WTC11 (cell line): ENCODE measurements around the gene MEX3D. TPM values are rescaled to one million over a fixed set of nuclear protein-coding genes. Genes with fewer than 3 reads are reported as not detected.

Experiments used
- ATAC-seq: fragments of 200-7000 bp; cut with Tn5 transposase; 2 replicates; pipeline ENCODE4 v1.10.0; 2021; ENCODE audit warnings: mild to moderate bottlenecking, moderate library complexity
- CTCF ChIA-PET: fragments of 300-600 bp; sonication (Branson Sonifier 250); formaldehyde crosslinking; loops from one replicate; lab custom pipeline; 2021; ENCODE audit warnings: antibody characterized with exemption; lab: Charles Lee
- POLR2A ChIA-PET: fragments of 350-600 bp; sonication (Branson Sonifier 250); formaldehyde crosslinking; loops from one replicate; lab custom pipeline; 2021; ENCODE audit warnings: antibody characterized with exemption; lab: Charles Lee
- DNase-seq: peaks from one replicate; pipeline ENCODE4 v3.0.0; 2021; ENCODE audit warnings: low spot score
- H3K27ac Mint-ChIP-seq: 2 replicates; pipeline ENCODE4 v1.8.0; 2021; ENCODE audit warnings: mixed read lengths
- H3K27me3 Mint-ChIP-seq: 2 replicates; pipeline ENCODE4 v1.8.0; 2021; ENCODE audit warnings: low read depth, mild to moderate bottlenecking, moderate library complexity, mixed read lengths
- H3K36me3 Mint-ChIP-seq: 2 replicates; pipeline ENCODE4 v1.8.0; 2021; ENCODE audit warnings: mixed read lengths
- H3K4me1 Mint-ChIP-seq: 2 replicates; pipeline ENCODE4 v1.8.0; 2022; ENCODE audit warnings: mixed read lengths
- H3K4me3 Mint-ChIP-seq: 2 replicates; pipeline ENCODE4 v1.8.0; 2021; ENCODE audit warnings: mild to moderate bottlenecking, moderate library complexity, mixed read lengths
- H3K9me3 Mint-ChIP-seq: 2 replicates; pipeline ENCODE4 v1.8.0; 2021; ENCODE audit warnings: mixed read lengths
- ATF1 ChIP-seq: sonication (generic); formaldehyde crosslinking; IDR thresholded peaks from 2 replicates; pipeline ENCODE4 v1.8.1; 2023; ENCODE audit warnings: mild to moderate bottlenecking, moderate library complexity, missing genetic modification reagents
- CBFB ChIP-seq: sonication (generic); formaldehyde crosslinking; IDR thresholded peaks from 2 replicates; pipeline ENCODE4 v1.8.1; 2022; ENCODE audit warnings: mild to moderate bottlenecking, low read depth, missing genetic modification reagents
- ETV6 ChIP-seq: sonication (generic); formaldehyde crosslinking; IDR thresholded peaks from 2 replicates; pipeline ENCODE4 v1.8.1; 2022; ENCODE audit warnings: mild to moderate bottlenecking, missing genetic modification reagents
- FOXK1 ChIP-seq: sonication (generic); formaldehyde crosslinking; IDR thresholded peaks from 2 replicates; pipeline ENCODE4 v1.8.0; 2022; ENCODE audit warnings: mild to moderate bottlenecking, moderate library complexity, missing genetic modification reagents
- FOXP1 ChIP-seq: sonication (generic); formaldehyde crosslinking; IDR thresholded peaks from 2 replicates; pipeline ENCODE4 v1.8.0; 2022; ENCODE audit warnings: missing genetic modification reagents, mild to moderate bottlenecking, moderate library complexity, borderline replicate concordance
- IRF2 ChIP-seq: sonication (generic); formaldehyde crosslinking; IDR thresholded peaks from 2 replicates; pipeline ENCODE4 v1.8.0; 2022; ENCODE audit warnings: low read depth, missing genetic modification reagents, borderline replicate concordance
- MXD4 ChIP-seq: fragments of 250-450 bp; sonication (Bioruptor Pico); IDR thresholded peaks from 2 replicates; pipeline ENCODE4 v1.8.0; 2021; ENCODE audit warnings: mild to moderate bottlenecking, moderate library complexity, borderline replicate concordance
- MYBL2 ChIP-seq: sonication (generic); formaldehyde crosslinking; IDR thresholded peaks from 2 replicates; pipeline ENCODE4 v1.8.1; 2023; ENCODE audit warnings: mild to moderate bottlenecking, moderate library complexity, missing genetic modification reagents
- NR1H2 ChIP-seq: sonication (generic); formaldehyde crosslinking; IDR thresholded peaks from 2 replicates; pipeline ENCODE4 v1.9.0; 2021; ENCODE audit warnings: mild to moderate bottlenecking, moderate library complexity, missing genetic modification reagents
- TEAD4 ChIP-seq: sonication (generic); formaldehyde crosslinking; IDR thresholded peaks from 2 replicates; pipeline ENCODE4 v1.8.0; 2022; ENCODE audit warnings: mild to moderate bottlenecking, missing genetic modification reagents
- ZNF121 ChIP-seq: sonication (generic); formaldehyde crosslinking; IDR thresholded peaks from 2 replicates; pipeline ENCODE4 v1.8.0; 2023; ENCODE audit warnings: missing genetic modification reagents
- ZNF219 ChIP-seq: sonication (generic); formaldehyde crosslinking; IDR thresholded peaks from 2 replicates; pipeline ENCODE4 v1.8.0; 2023; ENCODE audit warnings: missing genetic modification reagents, mild to moderate bottlenecking, borderline replicate concordance
- total RNA-seq: library from RNA; stranded (reverse); gene quantifications from 3 replicates; pipeline ENCODE4 v1.2.3, GENCODE V29; 2021
- TF ChIP-seq, protein P1 (sequence below): sonication (generic); formaldehyde crosslinking; IDR thresholded peaks from 2 replicates; pipeline ENCODE4 v1.8.0; 2022; ENCODE audit warnings: mild to moderate bottlenecking, missing genetic modification reagents
- TF ChIP-seq, protein P2 (sequence below): fragments of 250-450 bp; sonication (Bioruptor Pico); IDR thresholded peaks from 2 replicates; pipeline ENCODE4 v1.9.0; 2021; ENCODE audit warnings: mild to moderate bottlenecking
- TF ChIP-seq, protein P3 (sequence below): sonication (generic); formaldehyde crosslinking; IDR thresholded peaks from 2 replicates; pipeline ENCODE4 v1.8.0; 2022; ENCODE audit warnings: mild to moderate bottlenecking, missing genetic modification reagents
- TF ChIP-seq, protein P4 (sequence below): sonication (generic); formaldehyde crosslinking; IDR thresholded peaks from 2 replicates; pipeline ENCODE4 v1.8.1; 2022; ENCODE audit warnings: missing genetic modification reagents, borderline replicate concordance
- TF ChIP-seq, protein P5 (sequence below): sonication (generic); formaldehyde crosslinking; IDR thresholded peaks from 2 replicates; pipeline ENCODE4 v1.8.0; 2022; ENCODE audit warnings: mild to moderate bottlenecking, missing genetic modification reagents
- TF ChIP-seq, protein P6 (sequence below): sonication (generic); formaldehyde crosslinking; IDR thresholded peaks from 2 replicates; pipeline ENCODE4 v1.8.0; 2023; ENCODE audit warnings: mild to moderate bottlenecking, missing genetic modification reagents

MEX3D gene
- total RNA-seq, 1 experiment from 2014 or later: 69.5 TPM

DNA sequence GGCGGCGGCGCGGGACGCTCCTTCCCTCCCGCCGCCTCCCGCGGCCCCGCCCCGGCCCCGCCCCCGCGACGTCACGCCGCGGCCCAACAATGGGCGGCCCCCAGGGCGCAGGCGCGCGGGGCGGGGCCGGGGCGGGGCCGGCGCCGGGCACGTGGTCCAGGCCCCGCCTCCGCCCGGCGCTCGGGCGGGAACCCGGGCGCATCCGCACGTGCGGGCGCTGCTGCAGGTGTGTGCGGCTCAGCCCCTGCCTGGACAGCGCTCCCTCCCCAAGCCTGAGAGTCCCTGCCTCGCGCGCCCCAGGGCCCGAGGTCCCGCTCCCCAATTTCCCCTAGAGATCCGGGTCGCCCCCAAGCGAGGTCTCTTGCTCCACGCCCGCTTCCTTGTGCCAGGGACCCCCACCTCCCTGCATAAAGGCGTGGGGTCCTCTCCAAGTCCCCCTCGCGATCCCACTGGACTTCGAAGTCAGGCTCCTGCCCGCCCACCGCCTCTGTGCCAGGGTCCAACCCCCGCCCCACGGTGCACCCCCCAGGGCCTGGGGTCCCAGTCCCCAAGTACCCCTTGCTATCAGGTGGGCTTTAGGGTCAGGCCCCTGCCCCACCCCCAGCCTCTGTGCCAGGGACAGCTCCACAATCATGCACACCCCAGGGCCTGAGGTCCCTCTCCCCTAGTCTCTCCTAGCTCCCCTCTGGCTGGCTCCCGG is at the start of gene MEX3D (continued):
- TF ChIP-seq, protein P1, sequence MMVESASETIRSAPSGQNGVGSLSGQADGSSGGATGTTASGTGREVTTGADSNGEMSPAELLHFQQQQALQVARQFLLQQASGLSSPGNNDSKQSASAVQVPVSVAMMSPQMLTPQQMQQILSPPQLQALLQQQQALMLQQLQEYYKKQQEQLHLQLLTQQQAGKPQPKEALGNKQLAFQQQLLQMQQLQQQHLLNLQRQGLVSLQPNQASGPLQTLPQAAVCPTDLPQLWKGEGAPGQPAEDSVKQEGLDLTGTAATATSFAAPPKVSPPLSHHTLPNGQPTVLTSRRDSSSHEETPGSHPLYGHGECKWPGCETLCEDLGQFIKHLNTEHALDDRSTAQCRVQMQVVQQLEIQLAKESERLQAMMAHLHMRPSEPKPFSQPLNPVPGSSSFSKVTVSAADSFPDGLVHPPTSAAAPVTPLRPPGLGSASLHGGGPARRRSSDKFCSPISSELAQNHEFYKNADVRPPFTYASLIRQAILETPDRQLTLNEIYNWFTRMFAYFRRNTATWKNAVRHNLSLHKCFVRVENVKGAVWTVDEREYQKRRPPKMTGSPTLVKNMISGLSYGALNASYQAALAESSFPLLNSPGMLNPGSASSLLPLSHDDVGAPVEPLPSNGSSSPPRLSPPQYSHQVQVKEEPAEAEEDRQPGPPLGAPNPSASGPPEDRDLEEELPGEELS (CRISPR knock-in tag): peak; percentile 99
- TF ChIP-seq ZNF219 (CRISPR knock-in tag) (peak; percentile 93; the same call in 1 of the 2 replicates), IRF2 (CRISPR knock-in tag) (peak; percentile 52; the same call in 1 of the 2 replicates), CBFB (CRISPR knock-in tag) (0 out of 2 replicates have a peak, but pooled peaks have one; percentile 62), NR1H2 (peak; percentile 69; the same call in 1 of the 2 replicates), FOXP1 (CRISPR knock-in tag) (peak; percentile 99), TEAD4 (CRISPR knock-in tag) (peak; percentile 88), MXD4 (CRISPR knock-in tag) (no peak), FOXK1 (CRISPR knock-in tag) (peak; percentile 95), MYBL2 (CRISPR knock-in tag) (peak; percentile 93), ETV6 (CRISPR knock-in tag) (peak; percentile 96), ATF1 (CRISPR knock-in tag) (peak; percentile 90), ZNF121 (no peak)
- TF ChIP-seq, protein P2, sequence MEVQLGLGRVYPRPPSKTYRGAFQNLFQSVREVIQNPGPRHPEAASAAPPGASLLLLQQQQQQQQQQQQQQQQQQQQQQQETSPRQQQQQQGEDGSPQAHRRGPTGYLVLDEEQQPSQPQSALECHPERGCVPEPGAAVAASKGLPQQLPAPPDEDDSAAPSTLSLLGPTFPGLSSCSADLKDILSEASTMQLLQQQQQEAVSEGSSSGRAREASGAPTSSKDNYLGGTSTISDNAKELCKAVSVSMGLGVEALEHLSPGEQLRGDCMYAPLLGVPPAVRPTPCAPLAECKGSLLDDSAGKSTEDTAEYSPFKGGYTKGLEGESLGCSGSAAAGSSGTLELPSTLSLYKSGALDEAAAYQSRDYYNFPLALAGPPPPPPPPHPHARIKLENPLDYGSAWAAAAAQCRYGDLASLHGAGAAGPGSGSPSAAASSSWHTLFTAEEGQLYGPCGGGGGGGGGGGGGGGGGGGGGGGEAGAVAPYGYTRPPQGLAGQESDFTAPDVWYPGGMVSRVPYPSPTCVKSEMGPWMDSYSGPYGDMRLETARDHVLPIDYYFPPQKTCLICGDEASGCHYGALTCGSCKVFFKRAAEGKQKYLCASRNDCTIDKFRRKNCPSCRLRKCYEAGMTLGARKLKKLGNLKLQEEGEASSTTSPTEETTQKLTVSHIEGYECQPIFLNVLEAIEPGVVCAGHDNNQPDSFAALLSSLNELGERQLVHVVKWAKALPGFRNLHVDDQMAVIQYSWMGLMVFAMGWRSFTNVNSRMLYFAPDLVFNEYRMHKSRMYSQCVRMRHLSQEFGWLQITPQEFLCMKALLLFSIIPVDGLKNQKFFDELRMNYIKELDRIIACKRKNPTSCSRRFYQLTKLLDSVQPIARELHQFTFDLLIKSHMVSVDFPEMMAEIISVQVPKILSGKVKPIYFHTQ: no peak
- TF ChIP-seq, protein P3, sequence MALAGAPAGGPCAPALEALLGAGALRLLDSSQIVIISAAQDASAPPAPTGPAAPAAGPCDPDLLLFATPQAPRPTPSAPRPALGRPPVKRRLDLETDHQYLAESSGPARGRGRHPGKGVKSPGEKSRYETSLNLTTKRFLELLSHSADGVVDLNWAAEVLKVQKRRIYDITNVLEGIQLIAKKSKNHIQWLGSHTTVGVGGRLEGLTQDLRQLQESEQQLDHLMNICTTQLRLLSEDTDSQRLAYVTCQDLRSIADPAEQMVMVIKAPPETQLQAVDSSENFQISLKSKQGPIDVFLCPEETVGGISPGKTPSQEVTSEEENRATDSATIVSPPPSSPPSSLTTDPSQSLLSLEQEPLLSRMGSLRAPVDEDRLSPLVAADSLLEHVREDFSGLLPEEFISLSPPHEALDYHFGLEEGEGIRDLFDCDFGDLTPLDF: peak; percentile 94
- TF ChIP-seq, protein P4, sequence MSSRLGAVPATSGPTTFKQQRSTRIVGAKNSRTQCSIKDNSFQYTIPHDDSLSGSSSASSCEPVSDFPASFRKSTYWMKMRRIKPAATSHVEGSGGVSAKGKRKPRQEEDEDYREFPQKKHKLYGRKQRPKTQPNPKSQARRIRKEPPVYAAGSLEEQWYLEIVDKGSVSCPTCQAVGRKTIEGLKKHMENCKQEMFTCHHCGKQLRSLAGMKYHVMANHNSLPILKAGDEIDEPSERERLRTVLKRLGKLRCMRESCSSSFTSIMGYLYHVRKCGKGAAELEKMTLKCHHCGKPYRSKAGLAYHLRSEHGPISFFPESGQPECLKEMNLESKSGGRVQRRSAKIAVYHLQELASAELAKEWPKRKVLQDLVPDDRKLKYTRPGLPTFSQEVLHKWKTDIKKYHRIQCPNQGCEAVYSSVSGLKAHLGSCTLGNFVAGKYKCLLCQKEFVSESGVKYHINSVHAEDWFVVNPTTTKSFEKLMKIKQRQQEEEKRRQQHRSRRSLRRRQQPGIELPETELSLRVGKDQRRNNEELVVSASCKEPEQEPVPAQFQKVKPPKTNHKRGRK: no peak
- TF ChIP-seq, protein P5, sequence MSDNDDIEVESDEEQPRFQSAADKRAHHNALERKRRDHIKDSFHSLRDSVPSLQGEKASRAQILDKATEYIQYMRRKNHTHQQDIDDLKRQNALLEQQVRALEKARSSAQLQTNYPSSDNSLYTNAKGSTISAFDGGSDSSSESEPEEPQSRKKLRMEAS (CRISPR knock-in tag): peak; percentile 99

DNA sequence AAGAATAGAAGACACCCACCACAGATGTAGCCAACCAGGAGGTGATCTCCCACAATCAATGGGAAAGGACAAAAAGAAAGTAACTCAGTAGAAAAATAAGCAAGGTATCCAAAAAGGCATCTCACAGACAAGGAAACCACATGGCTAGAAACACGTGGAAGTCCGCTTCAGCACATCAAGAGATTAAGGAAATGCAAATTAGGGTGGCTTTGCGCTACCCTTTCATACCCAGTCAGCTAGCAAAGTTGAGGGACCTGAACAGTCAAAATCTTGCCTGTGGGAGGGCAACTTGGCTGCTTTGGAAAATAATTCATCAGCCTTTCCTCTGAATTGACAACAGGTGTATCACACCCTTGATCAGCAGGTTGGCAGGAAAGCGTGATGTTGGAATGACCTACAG is 48.8 kb upstream of the MEX3D start:
- Mint-ChIP-seq H3K36me3 (peaks cover 56% of the 10 kb centered on the region), H3K27ac (no peak overlapping the region), H3K9me3 (no peaks in the 10 kb centered on the region)
- DNase-seq (no peak), ATAC-seq (no peak)
- POLR2A ChIA-PET: no interaction called here
- no peak for TF ChIP-seq NR1H2
- no peak for TF ChIP-seq CBFB (CRISPR knock-in tag)
- TF ChIP-seq, protein P6, sequence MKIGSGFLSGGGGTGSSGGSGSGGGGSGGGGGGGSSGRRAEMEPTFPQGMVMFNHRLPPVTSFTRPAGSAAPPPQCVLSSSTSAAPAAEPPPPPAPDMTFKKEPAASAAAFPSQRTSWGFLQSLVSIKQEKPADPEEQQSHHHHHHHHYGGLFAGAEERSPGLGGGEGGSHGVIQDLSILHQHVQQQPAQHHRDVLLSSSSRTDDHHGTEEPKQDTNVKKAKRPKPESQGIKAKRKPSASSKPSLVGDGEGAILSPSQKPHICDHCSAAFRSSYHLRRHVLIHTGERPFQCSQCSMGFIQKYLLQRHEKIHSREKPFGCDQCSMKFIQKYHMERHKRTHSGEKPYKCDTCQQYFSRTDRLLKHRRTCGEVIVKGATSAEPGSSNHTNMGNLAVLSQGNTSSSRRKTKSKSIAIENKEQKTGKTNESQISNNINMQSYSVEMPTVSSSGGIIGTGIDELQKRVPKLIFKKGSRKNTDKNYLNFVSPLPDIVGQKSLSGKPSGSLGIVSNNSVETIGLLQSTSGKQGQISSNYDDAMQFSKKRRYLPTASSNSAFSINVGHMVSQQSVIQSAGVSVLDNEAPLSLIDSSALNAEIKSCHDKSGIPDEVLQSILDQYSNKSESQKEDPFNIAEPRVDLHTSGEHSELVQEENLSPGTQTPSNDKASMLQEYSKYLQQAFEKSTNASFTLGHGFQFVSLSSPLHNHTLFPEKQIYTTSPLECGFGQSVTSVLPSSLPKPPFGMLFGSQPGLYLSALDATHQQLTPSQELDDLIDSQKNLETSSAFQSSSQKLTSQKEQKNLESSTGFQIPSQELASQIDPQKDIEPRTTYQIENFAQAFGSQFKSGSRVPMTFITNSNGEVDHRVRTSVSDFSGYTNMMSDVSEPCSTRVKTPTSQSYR (CRISPR knock-in tag): no peak
- TF ChIP-seq, all 79 proteins: peak for 0
- Mint-ChIP-seq H3K27me3 (no peaks in the 10 kb centered on the region), H3K4me3 (no peak overlapping the region), H3K4me1 (no peaks in the 10 kb centered on the region)
- CTCF ChIA-PET: interaction anchor here (1.1 kb wide), 1 partner anchor 53 kb away, joined by 3 read pairs; no protein-coding TSS in a partner anchor
